ENCODE measurements around the gene RANBP10.

GRCh38 chr16:67750466-67750865, 55.9 kb downstream of the RANBP10 start:
- TF ChIP-seq CTCF (IDR thresholded peaks at IDR 0.05), result no peak
- no peak for TF ChIP-seq EZH2 (IDR thresholded peaks at IDR 0.05)
